AG10803 (cell line): ENCODE measurements around the gene BUD23.
"Not testable (repeated sequence)": the region's sequence is repeated elsewhere in the genome, so short reads cannot be mapped to it uniquely, and the experiment has no call there.

Experiments
- DNase-seq: peaks from one replicate; pipeline ENCODE4 v3.0.0; 2010; ENCODE audit warnings: low read depth
- H3K4me3 ChIP-seq: 2 replicates; pipeline ENCODE4 v1.5.1; 2011; ENCODE audit warnings: mild to moderate bottlenecking, low read length, control low read depth
- TF ChIP-seq, protein P1 (sequence below): conservative IDR thresholded peaks from 2 replicates; pipeline ENCODE4 v1.5.1; 2011; ENCODE audit warnings: mild to moderate bottlenecking, low read length, control low read depth, inconsistent platforms

BUD23 gene

DNA sequence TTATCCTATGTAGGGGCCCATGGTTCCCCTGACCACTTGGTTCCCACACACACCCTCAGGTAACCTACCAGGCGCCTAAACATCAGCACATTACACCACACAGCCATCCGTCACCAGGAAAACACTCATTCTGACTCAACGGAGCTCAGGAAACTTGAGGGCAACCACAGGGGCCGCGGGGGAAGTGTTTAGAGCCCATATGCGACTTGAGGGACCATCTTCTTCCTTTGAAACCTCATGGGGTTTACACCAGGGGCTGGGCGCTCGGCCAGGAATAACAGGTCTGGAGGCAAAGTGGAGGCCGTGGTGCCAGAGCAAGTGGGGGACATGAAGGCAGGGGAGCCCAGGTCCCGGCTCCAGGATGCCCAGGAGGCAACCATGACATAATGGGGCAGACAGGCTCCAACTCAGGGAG is 34.6 kb downstream of the BUD23 start:
- peak overlapping the region; percentile 74 for H3K4me3 ChIP-seq
- peak; percentile 77 for DNase-seq
- TF ChIP-seq, protein P1, sequence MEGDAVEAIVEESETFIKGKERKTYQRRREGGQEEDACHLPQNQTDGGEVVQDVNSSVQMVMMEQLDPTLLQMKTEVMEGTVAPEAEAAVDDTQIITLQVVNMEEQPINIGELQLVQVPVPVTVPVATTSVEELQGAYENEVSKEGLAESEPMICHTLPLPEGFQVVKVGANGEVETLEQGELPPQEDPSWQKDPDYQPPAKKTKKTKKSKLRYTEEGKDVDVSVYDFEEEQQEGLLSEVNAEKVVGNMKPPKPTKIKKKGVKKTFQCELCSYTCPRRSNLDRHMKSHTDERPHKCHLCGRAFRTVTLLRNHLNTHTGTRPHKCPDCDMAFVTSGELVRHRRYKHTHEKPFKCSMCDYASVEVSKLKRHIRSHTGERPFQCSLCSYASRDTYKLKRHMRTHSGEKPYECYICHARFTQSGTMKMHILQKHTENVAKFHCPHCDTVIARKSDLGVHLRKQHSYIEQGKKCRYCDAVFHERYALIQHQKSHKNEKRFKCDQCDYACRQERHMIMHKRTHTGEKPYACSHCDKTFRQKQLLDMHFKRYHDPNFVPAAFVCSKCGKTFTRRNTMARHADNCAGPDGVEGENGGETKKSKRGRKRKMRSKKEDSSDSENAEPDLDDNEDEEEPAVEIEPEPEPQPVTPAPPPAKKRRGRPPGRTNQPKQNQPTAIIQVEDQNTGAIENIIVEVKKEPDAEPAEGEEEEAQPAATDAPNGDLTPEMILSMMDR: no peak

DNA sequence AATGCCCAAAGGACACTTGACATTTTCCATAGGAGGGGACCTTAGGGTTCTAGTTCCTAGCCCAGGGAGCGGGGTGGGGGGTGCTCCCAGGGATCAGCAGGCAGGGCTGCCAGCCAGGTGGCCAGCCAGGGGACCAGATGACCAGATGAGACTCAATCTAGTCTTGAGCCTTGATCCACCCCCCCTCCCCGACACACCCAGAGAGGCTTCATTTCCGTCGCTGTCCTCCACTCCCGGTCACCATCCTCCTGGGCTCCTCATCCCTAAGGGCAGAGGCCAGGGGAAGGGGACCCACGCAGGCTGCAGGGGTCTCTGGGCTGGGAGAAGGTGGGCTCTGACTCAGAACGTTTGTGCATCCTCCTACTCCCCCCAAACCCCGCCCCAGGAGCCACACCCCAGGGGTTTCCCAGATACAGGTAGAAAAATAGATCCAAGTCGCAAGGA is 35.1 kb downstream of the BUD23 start:
- H3K4me3 ChIP-seq: peak overlapping the region; percentile 74
- TF ChIP-seq, protein P1: no peak
- no peak for DNase-seq

DNA sequence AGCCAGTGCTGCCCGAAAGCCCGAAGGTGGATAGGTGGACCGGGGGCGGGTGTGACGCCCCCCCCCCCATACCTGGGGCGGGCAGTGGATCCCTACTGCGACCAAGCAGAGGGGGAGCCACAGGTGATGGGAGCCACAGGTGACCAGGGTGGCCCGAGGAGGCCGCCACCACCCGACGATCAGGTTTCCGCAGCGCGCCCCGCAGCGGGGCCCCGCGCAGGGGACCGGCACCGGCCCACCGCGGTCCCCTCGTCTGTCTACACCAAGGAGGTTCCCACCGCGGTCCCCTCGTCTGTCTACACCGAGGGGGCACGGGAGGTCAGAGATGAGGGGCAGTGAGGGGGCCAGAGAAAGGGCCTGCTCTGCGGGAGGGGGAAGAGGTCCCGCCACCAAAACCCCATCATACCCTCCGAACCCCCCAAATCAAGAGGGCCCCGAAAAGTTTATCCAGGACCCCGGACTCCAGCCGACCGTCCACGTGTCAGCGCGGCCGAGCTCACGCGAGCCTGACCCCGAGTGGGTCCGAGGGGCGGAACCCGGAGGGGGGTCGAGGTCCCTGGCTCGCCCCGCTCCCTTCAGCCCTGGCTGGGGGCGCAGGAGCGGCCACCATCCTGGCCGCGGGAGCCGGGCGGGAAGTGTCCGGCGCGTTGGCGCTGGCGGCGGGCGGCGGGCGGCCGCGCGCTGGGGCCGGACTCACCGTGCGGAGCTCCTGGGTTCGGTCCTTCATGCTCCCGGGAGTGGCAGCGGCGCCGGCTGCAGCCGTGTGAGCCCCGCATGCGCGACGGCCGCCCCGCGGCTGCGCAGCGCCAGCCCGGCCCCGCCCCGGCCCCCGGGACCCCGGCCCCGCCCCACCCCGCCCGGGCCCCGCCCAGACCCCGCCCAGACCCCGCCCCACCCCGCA is 35.8 kb downstream of the BUD23 start, which contains the start of gene STX1A:
Gene STX1A (minus strand): TSS at position 765 of the 901 bp plus-strand sequence. CDS start 38 bp downstream, at position 727.
- TF ChIP-seq, protein P1: no peak
- DNase-seq: peak; percentile 60

DNA sequence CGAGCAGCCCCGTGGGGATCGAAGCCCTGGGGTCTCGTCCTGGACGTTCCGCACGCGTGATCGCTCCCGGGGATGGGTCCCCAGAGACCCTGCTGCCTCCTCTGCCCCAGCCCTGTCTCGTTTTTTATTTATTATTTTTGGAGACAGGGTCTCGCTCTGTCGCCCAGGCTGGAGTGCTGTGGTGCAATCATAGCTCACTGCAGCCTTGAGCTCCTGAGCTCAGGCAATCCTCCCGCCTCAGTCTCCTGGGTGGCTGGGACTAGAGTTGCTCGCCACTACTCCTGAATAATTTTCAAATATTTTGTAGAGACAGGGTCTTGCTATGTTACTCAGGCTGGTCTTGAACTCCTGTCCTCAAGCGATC is 36.4 kb downstream of the BUD23 start:
- H3K4me3 ChIP-seq: peak overlapping the region; percentile 66

More for the DNA sequence above, 35.8 kb downstream of the BUD23 start, which contains the start of gene STX1A:
- H3K4me3 ChIP-seq: peak within 1 kb of the TSS; percentile 74

DNA sequence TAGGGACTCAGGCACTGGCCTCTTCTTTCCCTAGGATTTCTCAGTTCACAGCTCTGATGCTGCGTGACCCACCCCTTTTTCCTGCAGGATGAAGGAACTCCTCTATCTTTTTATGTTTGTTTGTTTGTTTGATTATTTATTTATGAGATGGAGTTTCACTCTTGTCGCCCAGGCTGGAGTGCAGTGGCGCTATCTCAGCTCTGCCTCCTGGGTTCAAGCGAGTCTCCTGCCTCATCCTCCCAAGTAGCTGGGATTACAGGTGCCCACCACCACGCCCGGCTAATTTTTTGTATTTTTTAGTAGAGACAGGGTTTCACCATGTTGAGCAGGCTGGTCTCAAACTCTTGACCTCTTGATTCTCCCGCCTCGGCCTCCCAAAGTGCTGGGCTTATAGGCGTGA is 37.0 kb downstream of the BUD23 start:
- not testable (repeated sequence) for DNase-seq, H3K4me3 ChIP-seq

More for the DNA sequence above, 36.4 kb downstream of the BUD23 start:
- no peak for DNase-seq
- TF ChIP-seq, protein P1: no peak

DNA sequence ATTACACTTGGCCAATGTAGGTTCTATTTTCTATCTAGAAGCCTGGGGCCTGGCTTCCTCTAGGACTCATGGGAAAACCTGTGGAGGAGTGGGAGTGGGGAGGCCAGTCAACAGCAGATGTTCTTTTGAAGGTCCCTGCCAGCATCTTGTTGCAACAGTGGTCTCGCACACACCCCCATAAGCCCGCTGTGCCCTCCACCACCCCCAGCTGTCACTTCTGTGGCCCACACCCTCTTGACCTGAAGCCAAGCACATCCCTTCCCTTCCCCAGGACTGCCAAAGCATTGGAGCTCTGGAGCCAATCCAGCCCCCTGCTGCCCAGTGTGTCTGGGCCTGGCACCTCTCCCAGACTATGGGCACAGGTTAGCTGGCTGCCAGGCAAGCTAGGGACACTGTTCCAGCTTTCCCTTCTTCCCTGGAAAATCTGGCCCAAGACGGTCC is 38.0 kb downstream of the BUD23 start:
- DNase-seq: no peak
- H3K4me3 ChIP-seq: no peak overlapping the region
- TF ChIP-seq, protein P1: no peak

DNA sequence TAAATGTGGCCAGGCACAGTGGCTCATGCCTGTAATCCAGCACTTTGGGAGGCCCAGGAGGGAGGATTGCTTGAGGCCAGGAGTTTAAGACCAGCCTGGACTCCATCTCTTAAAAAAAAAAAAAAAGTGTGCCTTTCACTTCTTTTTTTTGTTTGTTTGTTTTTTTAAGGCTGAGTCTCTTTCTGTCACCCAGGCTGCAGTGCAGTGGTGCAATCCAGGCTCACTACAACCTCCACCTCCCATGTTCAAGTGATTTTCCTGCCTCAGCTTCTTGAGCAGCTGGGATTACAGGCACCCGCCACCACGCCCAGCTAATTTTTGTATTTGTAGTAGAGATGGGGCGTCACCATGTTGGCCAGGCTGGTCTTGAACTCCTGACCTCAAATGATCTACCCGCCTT is 38.8 kb downstream of the BUD23 start:
- not testable (repeated sequence) for H3K4me3 ChIP-seq, DNase-seq

DNA sequence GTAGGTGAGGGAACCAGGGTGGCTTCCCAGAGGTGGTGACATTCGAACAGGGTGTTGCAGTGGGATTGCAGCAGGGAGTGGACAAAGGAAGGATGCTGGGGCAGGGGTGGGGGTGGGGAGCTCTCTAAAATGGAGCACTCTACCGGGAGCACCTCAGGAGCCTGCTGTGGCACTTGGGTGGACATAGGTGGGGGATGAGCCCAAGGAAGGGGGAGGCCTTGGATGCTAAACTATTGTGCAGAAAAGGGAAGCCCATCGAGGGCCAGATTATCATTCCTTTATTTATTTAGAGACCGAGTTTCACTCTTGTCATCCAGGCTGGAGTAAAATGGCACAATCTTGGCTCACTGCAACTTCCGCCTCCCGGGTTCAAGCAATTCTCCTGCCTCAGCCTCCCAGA is 39.4 kb downstream of the BUD23 start:
- H3K4me3 ChIP-seq: no peak overlapping the region

More for the DNA sequence above, 39.4 kb downstream of the BUD23 start:
- TF ChIP-seq, protein P1: no peak
- no peak for DNase-seq
